ENCODE data around the gene ZNRF2. TPM values are rescaled to one million over a fixed set of nuclear protein-coding genes. Genes with fewer than 3 reads are reported as not detected.

The ZNRF2 gene
- total and polyA plus RNA-seq, 2 of the 13 experiments (the other 11 are each of a cell fraction or from before 2014, with no cell fraction given), result 3.5 to 7.7 TPM

GRCh38 chr7:30412782-30413504 lies 128.5 kb downstream of the ZNRF2 start (continued):
- TF ChIP-seq CREB3 (CRISPR knock-in tag; IDR thresholded peaks at IDR 0.05) (no peak), TSC22D2 (CRISPR knock-in tag; IDR thresholded peaks at IDR 0.05; ENCODE audit: borderline replicate concordance) (no peak), DMAP1 (CRISPR knock-in tag; IDR thresholded peaks at IDR 0.05) (no peak), STAG1 (CRISPR knock-in tag; IDR thresholded peaks at IDR 0.05) (peak; percentile 92), TARDBP (CRISPR knock-in tag; IDR thresholded peaks at IDR 0.05) (0 out of 2 replicates have a peak, but pooled peaks have one; percentile 25), ZKSCAN1 (IDR thresholded peaks at IDR 0.05; ENCODE audit: low read length) (no peak), ZNF44 (CRISPR knock-in tag; IDR thresholded peaks at IDR 0.05) (no peak), ZNF232 (CRISPR knock-in tag; IDR thresholded peaks at IDR 0.05; ENCODE audit: borderline replicate concordance) (no peak), TFE3 (CRISPR knock-in tag; IDR thresholded peaks at IDR 0.05) (peak; percentile 47; the same call in 1 of the 2 replicates), ZHX2 (IDR thresholded peaks at IDR 0.05; ENCODE audit: low read depth) (no peak), ZHX2 (CRISPR knock-in tag; IDR thresholded peaks at IDR 0.05; ENCODE audit: borderline replicate concordance) (no peak), ARID3A (IDR thresholded peaks at IDR 0.05; ENCODE audit: low read depth, low read length) (peak; percentile 34; the same call in 1 of the 2 replicates), ZSCAN31 (CRISPR knock-in tag; IDR thresholded peaks at IDR 0.05; ENCODE audit: low read depth) (0 out of 2 replicates have a peak, but pooled peaks have one; percentile 35), BRCA1 (CRISPR knock-in tag; IDR thresholded peaks at IDR 0.05) (no peak), SOX6 (IDR thresholded peaks at IDR 0.05) (no peak), SOX6 (CRISPR knock-in tag; IDR thresholded peaks at IDR 0.05) (peak; percentile 70), LBX2 (CRISPR knock-in tag; IDR thresholded peaks at IDR 0.05; ENCODE audit: borderline replicate concordance) (no peak), ZNF781 (CRISPR knock-in tag; IDR thresholded peaks at IDR 0.05; ENCODE audit: borderline replicate concordance, not compliant biosample characterization) (no peak), IRF2 (CRISPR knock-in tag; IDR thresholded peaks at IDR 0.05) (peak; percentile 55; the same call in 1 of the 2 replicates), ZNF549 (CRISPR knock-in tag; IDR thresholded peaks at IDR 0.05) (no peak)

Measured in HepG2 (cell line).